Bronchial epithelial cell (primary cell): ENCODE measurements around the gene ZNF438. TPM values are rescaled to one million over a fixed set of nuclear protein-coding genes. Genes with fewer than 3 reads are reported as not detected.

ENCODE experiments used
- DNase-seq: peaks from one replicate; pipeline ENCODE4 v3.0.0-alpha.2; 2010; ENCODE audit warnings: low read depth
- FAIRE-seq: peaks from 2 replicates; lab custom pipeline; 2011; peaks lifted over from hg19 to GRCh38; lab: Jason Lieb, UNC
- H3K27me3 ChIP-seq: 2 replicates; pipeline ENCODE4 v1.5.1; 2011; ENCODE audit warnings: low read length; ENCODE audit not compliant: control insufficient read depth, insufficient read depth
- H3K36me3 ChIP-seq: 2 replicates; pipeline ENCODE4 v1.5.1; 2011; ENCODE audit warnings: low read length; ENCODE audit not compliant: control insufficient read depth, insufficient read depth
- H3K4me3 ChIP-seq: 2 replicates; pipeline ENCODE4 v1.5.1; 2011; ENCODE audit warnings: mild to moderate bottlenecking, low read depth, low read length, control low read depth
- total RNA-seq: library from RNA; depleted of rRNA; stranded (reverse); fragments of >200 nt; gene quantifications from 2 replicates; pipeline ENCODE4 v1.2.1, GENCODE V29; 2014
- TF ChIP-seq, protein P1 (sequence below): IDR thresholded peaks from 2 replicates; pipeline ENCODE4 v1.5.1; 2011; ENCODE audit warnings: mild to moderate bottlenecking, moderate library complexity, low read length, control low read depth, inconsistent platforms; ENCODE audit not compliant: insufficient read depth, severe bottlenecking

Gene ZNF438
- total RNA-seq, 1 donor from 2014 or later, result 0.79 TPM

DNA sequence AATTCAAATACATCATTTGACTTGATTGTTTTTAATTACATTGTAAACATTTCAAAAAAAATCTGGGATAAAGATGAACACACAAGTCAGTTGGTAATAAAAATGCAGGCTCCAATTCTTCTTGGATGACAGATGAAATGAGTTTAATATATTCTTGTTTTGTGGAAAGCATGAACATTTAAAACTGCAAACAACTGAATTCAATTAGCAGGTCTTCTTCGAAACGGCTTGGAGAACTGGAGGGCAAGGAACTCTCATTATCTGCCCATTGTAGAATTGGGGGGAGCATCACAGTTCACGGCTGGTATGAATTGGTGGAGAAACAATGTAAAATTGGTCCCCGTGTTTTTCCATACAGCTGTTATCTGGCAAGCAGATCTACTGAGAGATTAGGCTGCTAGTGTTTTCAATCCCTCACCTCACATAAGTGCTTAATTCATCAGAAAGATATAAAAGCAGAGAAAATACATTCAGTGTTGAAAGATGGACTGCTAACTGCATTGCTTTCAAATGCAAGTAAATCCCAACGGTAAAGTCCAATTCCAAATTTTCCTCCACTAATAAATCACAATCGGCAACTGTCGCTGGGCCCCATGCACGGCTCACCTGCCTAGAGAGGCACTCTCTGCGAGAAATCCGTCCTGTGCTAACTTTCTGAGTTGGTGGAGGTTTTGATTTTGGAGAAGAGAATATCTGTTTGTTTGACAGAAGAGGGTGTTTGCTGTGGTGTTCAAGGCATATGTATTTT, 199.5 kb downstream of the ZNF438 start:
- Histone ChIP-seq H3K4me3 (no peak overlapping the region), H3K36me3 (no peaks in the 10 kb centered on the region), H3K27me3 (no peaks in the 10 kb centered on the region)
- DNase-seq, result no peak
- FAIRE-seq, result no peak
- TF ChIP-seq, protein P1, sequence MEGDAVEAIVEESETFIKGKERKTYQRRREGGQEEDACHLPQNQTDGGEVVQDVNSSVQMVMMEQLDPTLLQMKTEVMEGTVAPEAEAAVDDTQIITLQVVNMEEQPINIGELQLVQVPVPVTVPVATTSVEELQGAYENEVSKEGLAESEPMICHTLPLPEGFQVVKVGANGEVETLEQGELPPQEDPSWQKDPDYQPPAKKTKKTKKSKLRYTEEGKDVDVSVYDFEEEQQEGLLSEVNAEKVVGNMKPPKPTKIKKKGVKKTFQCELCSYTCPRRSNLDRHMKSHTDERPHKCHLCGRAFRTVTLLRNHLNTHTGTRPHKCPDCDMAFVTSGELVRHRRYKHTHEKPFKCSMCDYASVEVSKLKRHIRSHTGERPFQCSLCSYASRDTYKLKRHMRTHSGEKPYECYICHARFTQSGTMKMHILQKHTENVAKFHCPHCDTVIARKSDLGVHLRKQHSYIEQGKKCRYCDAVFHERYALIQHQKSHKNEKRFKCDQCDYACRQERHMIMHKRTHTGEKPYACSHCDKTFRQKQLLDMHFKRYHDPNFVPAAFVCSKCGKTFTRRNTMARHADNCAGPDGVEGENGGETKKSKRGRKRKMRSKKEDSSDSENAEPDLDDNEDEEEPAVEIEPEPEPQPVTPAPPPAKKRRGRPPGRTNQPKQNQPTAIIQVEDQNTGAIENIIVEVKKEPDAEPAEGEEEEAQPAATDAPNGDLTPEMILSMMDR, result no peak

DNA sequence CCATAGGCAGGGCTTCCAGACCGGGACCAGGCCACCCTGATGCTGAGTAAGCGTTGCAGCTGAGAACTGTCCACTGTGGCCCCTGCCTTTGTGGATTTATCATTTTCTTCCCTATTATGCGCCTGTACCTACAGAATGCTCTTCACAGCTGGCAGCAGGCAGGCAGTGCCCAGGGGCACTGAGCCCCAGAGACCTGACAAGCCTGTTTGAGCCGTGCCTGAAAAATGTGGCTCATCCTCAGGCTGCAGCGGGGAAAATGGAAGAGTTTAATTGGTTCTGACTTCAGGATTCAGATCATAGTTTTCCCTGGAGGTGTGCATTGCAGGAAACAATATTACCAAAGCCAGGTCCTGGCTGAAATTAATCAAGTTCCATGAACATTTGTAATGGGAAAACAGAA, 200.2 kb downstream of the ZNF438 start:
- FAIRE-seq (no peak), DNase-seq (no peak)
- no peaks in the 10 kb centered on the region for H3K36me3 ChIP-seq
- no peaks in the 10 kb centered on the region for H3K27me3 ChIP-seq
- no peak overlapping the region for H3K4me3 ChIP-seq
- TF ChIP-seq, protein P1, result no peak

DNA sequence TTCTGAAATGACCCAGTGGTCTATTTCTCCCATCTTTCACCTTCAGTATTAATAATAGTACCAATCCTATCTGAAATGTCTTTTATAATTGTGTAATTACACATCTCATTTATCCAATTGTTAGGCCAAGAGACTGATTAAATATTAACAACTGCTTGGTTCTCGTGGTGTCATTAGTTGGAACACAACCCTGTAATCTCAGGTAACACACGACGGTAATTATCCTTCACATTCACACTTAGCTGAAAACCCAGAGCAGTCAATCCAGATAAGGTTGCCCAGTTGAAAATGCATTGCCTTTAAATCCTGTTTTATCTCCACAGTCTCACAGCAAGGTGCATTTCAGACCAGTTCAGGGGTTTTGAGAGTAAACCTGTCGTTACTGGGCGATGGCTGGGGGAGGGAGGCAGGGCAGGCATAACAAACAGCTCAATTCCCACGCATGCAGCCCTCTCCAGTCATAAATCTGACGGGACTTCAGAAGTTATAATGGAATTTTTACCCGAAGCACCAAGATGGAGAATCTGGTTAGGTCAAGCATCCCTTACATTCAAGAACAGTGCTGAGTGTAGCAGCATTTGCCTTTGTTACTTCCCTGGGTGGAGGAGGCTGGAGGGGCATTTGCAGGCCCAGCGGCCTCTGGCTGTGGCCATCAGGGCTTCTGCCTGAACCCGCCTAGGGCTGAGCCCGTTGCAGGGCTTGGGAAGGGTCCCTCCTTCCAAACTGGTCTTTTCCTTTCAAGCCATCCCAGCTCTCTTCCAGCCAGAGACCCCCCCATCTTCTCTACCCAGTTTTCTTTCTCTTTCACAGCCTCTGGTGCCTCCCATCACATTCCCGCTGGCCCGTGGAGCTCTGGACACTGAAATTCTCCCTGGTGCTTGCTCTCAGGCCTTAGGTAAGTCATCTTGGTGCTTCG, 201.1 kb downstream of the ZNF438 start:
- Histone ChIP-seq H3K27me3 (no peaks in the 10 kb centered on the region), H3K4me3 (no peak overlapping the region), H3K36me3 (no peaks in the 10 kb centered on the region)
- TF ChIP-seq, protein P1, result no peak
- DNase-seq (no peak), FAIRE-seq (no peak)

DNA sequence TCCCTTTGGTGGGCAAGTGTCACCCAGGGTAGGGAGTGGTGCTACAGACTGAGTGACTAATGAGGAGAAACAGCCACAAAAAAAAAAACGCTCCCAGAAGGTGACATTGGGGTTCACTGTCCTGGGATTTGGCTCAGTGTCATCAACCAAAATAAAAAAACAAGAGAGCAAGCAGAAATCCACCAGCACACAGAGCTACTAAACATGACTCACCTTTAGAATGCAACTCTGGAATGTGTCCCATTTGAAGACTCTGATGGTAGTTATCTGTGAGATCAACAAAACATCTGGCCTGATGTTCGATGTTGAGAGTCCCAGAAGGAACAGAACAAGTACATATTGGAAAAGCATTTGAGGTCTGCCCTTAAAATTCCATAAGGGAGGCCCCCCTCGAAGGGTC, 201.8 kb downstream of the ZNF438 start:
- DNase-seq (no peak), FAIRE-seq (no peak)
- TF ChIP-seq, protein P1, result no peak
- no peak overlapping the region for H3K4me3 ChIP-seq
- no peaks in the 10 kb centered on the region for H3K27me3 ChIP-seq
- H3K36me3 ChIP-seq, result no peaks in the 10 kb centered on the region

DNA sequence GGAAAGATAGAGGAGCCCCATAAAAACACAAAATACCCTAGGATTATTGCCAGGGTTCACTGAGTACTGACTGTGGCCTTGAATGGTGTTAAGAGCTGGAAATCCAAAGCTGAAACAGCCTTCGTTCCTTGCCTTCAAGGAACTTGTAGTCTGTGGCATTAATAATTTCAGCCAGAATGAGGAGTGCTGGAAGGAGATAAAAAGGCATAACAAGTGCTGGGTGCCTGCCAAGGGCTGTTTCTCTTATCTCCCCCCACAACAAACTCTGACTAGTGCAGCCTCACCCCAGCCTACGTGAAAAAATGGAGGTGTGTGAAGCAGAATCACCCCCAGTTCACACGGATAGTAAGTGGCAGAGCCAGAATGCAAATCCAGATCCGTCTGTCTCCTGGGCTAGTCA, 203.0 kb downstream of the ZNF438 start:
- no peak overlapping the region for H3K4me3 ChIP-seq
- H3K27me3 ChIP-seq, result no peaks in the 10 kb centered on the region
- FAIRE-seq (no peak), DNase-seq (no peak)
- no peaks in the 10 kb centered on the region for H3K36me3 ChIP-seq
- TF ChIP-seq, protein P1, result no peak
